ENCODE results near the gene TMIGD1. TPM values are rescaled to one million over a fixed set of nuclear protein-coding genes. Genes with fewer than 3 reads are reported as not detected.

The TMIGD1 gene
- total and polyA plus RNA-seq, 2 donors (not counting 3 experiments of a cell fraction or from before 2014, with no cell fraction given) = not detected

DNA sequence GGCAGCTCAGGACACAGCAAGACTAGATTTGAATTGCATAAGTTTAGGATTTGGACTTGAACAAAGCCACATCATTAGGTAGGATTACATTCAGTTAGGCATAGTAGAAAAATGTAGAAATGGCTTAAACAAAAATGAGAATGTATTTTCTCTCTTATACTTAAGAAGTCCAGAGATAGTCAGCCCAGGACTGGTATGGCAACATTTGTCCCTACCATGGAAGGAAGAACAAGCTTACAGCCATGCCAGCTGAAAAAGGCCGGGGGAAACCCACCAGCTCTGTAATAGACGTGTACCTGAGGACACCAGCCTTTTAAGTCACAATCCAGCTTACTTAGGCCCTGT is 11.2 kb upstream of the TMIGD1 start:
- ChIA-PET CTCF (interaction anchor here (1.0 to 1.7 kb wide), 5 partner anchors 9 to 240 kb away, joined by 3 to 5 read pairs (median 4); partner anchors contain the start of gene GOSR1), POLR2A (no interaction called here)
- Histone ChIP-seq H3K4me1 (ENCODE audit: control insufficient read depth, extremely low read depth, insufficient read depth, low read length) (peaks cover 23% of the 10 kb centered on the region), H3K36me3 (ENCODE audit: control insufficient read depth in 2 of 2, extremely low read depth in 1 of 2, insufficient read depth in 2 of 2, low read length in 2 of 2) (no peaks in the 10 kb centered on the region), H3K4me2 (ENCODE audit: insufficient read depth, low read length) (no peak overlapping the region), H4K20me1 (replicated peaks; ENCODE audit: control insufficient read depth, extremely low read depth, insufficient read depth, low read length) (no peaks in the 10 kb centered on the region), H3K79me2 (ENCODE audit: control insufficient read depth, insufficient read depth, low read length) (no peaks in the 10 kb centered on the region), H2AFZ (ENCODE audit: low read depth, low read length) (peak overlapping the region; percentile 63), H3K4me3 (replicated peaks in 1 of 3; ENCODE audit: insufficient read depth in 1 of 3, low read depth in 1 of 3, low read length in 3 of 3) (no peak overlapping the region), H3K27me3 (ENCODE audit: control insufficient read depth in 2 of 2, insufficient read depth in 2 of 2, low read length in 2 of 2) (no peaks in the 10 kb centered on the region), H3K9me3 (replicated peaks; ENCODE audit: control insufficient read depth, insufficient read depth, low read length) (no peaks in the 10 kb centered on the region), H3K27ac (ENCODE audit: insufficient read depth, low read depth, low read length) (no peak overlapping the region), H3K9ac (replicated peaks; ENCODE audit: extremely low read depth, insufficient read depth, low read length) (no peak overlapping the region), H3K9me1 (replicated peaks; ENCODE audit: control insufficient read depth, extremely low read depth, insufficient read depth, low read length) (no peaks in the 10 kb centered on the region)
- dilution Hi-C loops (cut with MboI; ENCODE audit: extremely low pct_ligation_motif_present, low sequenced_read_pairs) = no loop called here
- FAIRE-seq = peak; percentile 37
- no peak for DNase-seq (ENCODE audit: low read depth, low spot score)
- intact Hi-C loops (cut with micrococcal nuclease) = no loop called here
- TF ChIP-seq POLR2AphosphoS5 (IDR thresholded peaks at IDR 0.05; ENCODE audit: insufficient read depth, low read depth, low read length) (no peak), FOS (IDR thresholded peaks at IDR 0.05; ENCODE audit: borderline replicate concordance, insufficient read depth, low read length) (no peak), MYC (IDR thresholded peaks at IDR 0.05; ENCODE audit: low read depth, low read length) (no peak), POLR2A (IDR thresholded peaks at IDR 0.05; ENCODE audit: low read depth, low read length) (no peak), GATA2 (IDR thresholded peaks at IDR 0.05; ENCODE audit: insufficient read depth, insufficient read length, low read depth, low read length) (no peak), JUN (IDR thresholded peaks at IDR 0.05; ENCODE audit: borderline replicate concordance, insufficient read depth, insufficient read length, low read depth) (no peak), EZH2 (IDR thresholded peaks at IDR 0.05; ENCODE audit: borderline replicate concordance, low read depth, low read length, severe bottlenecking) (no peak)
- TF ChIP-seq, protein P1, sequence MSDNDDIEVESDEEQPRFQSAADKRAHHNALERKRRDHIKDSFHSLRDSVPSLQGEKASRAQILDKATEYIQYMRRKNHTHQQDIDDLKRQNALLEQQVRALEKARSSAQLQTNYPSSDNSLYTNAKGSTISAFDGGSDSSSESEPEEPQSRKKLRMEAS (IDR thresholded peaks at IDR 0.05; ENCODE audit: insufficient read depth, insufficient read length) = no peak
- TF ChIP-seq, protein P2, sequence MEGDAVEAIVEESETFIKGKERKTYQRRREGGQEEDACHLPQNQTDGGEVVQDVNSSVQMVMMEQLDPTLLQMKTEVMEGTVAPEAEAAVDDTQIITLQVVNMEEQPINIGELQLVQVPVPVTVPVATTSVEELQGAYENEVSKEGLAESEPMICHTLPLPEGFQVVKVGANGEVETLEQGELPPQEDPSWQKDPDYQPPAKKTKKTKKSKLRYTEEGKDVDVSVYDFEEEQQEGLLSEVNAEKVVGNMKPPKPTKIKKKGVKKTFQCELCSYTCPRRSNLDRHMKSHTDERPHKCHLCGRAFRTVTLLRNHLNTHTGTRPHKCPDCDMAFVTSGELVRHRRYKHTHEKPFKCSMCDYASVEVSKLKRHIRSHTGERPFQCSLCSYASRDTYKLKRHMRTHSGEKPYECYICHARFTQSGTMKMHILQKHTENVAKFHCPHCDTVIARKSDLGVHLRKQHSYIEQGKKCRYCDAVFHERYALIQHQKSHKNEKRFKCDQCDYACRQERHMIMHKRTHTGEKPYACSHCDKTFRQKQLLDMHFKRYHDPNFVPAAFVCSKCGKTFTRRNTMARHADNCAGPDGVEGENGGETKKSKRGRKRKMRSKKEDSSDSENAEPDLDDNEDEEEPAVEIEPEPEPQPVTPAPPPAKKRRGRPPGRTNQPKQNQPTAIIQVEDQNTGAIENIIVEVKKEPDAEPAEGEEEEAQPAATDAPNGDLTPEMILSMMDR (IDR thresholded peaks at IDR 0.05; ENCODE audit: extremely low read depth in 1 of 2, insufficient read depth in 1 of 2, low read depth in 1 of 2, low read length in 2 of 2) = no peak
- no TSS peak for BruUV-seq (replicated peaks)
